ENCODE results near the gene GPR78.
"Not testable (repeated sequence)": the region's sequence is repeated elsewhere in the genome, so short reads cannot be mapped to it uniquely, and the experiment has no call there.

GPR78 gene

GRCh38 chr4:8571702-8572685 lies 8.2 kb upstream of the GPR78 start:
- no peak overlapping the region for H3K4me3 ChIP-seq
- TF ChIP-seq, protein P1, sequence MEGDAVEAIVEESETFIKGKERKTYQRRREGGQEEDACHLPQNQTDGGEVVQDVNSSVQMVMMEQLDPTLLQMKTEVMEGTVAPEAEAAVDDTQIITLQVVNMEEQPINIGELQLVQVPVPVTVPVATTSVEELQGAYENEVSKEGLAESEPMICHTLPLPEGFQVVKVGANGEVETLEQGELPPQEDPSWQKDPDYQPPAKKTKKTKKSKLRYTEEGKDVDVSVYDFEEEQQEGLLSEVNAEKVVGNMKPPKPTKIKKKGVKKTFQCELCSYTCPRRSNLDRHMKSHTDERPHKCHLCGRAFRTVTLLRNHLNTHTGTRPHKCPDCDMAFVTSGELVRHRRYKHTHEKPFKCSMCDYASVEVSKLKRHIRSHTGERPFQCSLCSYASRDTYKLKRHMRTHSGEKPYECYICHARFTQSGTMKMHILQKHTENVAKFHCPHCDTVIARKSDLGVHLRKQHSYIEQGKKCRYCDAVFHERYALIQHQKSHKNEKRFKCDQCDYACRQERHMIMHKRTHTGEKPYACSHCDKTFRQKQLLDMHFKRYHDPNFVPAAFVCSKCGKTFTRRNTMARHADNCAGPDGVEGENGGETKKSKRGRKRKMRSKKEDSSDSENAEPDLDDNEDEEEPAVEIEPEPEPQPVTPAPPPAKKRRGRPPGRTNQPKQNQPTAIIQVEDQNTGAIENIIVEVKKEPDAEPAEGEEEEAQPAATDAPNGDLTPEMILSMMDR (IDR thresholded peaks at IDR 0.05): no peak

DNA sequence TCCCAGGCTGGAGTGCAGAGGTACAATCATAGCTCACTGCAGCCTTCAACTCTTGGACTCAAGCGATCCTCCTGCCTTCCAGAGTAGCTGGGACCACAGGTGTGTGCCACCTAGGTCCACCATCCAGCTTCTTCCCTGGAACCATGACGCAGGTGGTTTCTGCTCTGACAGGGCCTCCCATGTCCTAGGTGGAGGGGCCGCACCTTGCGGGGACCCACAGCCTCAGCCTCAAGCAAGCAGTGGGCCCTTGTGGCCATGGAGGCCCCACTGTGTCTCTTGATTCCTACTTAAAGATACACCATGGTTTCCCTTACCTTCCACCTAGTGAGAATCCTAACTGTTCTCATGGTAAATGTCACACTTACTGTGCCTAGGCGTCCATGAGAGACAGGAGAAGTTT lies 6.9 kb upstream of the GPR78 start:
- H3K4me1 ChIP-seq: no peaks in the 10 kb centered on the region
- intact Hi-C loops (cut with DNase I; ENCODE audit: low total_unique reads): no loop called here
- H3K27me3 ChIP-seq: peaks cover 0 to 8% of the 10 kb centered on the region in 2 donors
- H3K27ac ChIP-seq: no peak overlapping the region
- no peaks in the 10 kb centered on the region for H3K36me3 ChIP-seq
- H3K4me3 ChIP-seq: no peak overlapping the region
- H3K9me3 ChIP-seq: no peaks in the 10 kb centered on the region
- peak in 1 of 2 donors; percentile 9 for DNase-seq
- TF ChIP-seq, protein P1 (IDR thresholded peaks at IDR 0.05): no peak

More at GRCh38 chr4:8571702-8572685, 8.2 kb upstream of the GPR78 start:
- intact Hi-C loops (cut with DNase I; ENCODE audit: low total_unique reads): no loop called here
- Histone ChIP-seq H3K27ac (no peak overlapping the region), H3K36me3 (no peaks in the 10 kb centered on the region), H3K4me1 (no peaks in the 10 kb centered on the region), H3K9me3 (no peaks in the 10 kb centered on the region), H3K27me3 (peaks cover 0 to 2% of the 10 kb centered on the region in 2 donors)
- DNase-seq: peak in 1 of 2 donors; percentile 28

GRCh38 chr4:8574796-8575370 lies 5.3 kb upstream of the GPR78 start:
- Histone ChIP-seq H3K27ac (no peak overlapping the region), H3K36me3 (no peaks in the 10 kb centered on the region), H3K27me3 (peaks cover 0 to 24% of the 10 kb centered on the region in 2 donors), H3K9me3 (no peaks in the 10 kb centered on the region), H3K4me1 (peaks cover 0 to under 1% (median 0%) of the 10 kb centered on the region in 4 donors), H3K4me3 (no peak overlapping the region)
- TF ChIP-seq, protein P1 (IDR thresholded peaks at IDR 0.05): no peak
- peak in 1 of 2 donors; percentile 37 for DNase-seq
- intact Hi-C loops (cut with DNase I; ENCODE audit: low total_unique reads): no loop called here

DNA sequence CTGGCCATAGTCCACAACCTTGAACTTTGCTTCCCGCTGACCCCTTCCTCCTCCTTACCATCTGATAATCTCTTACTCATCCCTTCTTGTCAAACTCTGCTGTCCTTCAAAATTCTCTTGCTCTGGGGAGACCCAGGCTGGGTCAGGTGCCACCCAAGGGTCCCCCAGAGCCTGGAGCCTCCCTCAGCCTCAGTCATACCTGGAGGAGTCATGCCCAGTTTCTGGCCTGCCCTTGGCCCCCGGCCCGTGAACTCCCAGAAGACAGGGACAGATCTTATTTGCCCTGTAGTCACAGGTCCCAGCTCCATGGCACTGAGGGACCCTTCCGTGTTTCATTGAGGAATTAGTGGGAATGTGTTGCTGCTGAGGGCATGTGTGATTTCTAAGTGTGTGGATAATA lies 4.7 kb upstream of the GPR78 start:
- H3K27ac ChIP-seq: no peak overlapping the region
- no peaks in the 10 kb centered on the region for H3K9me3 ChIP-seq
- intact Hi-C loops (cut with DNase I; ENCODE audit: low total_unique reads): no loop called here
- H3K27me3 ChIP-seq: peaks cover 0 to 30% of the 10 kb centered on the region in 2 donors
- no peak overlapping the region for H3K4me3 ChIP-seq
- no peak for DNase-seq
- TF ChIP-seq, protein P1 (IDR thresholded peaks at IDR 0.05): no peak
- no peaks in the 10 kb centered on the region for H3K36me3 ChIP-seq
- peaks cover 0 to 5% (median 0%) of the 10 kb centered on the region in 4 donors for H3K4me1 ChIP-seq

DNA sequence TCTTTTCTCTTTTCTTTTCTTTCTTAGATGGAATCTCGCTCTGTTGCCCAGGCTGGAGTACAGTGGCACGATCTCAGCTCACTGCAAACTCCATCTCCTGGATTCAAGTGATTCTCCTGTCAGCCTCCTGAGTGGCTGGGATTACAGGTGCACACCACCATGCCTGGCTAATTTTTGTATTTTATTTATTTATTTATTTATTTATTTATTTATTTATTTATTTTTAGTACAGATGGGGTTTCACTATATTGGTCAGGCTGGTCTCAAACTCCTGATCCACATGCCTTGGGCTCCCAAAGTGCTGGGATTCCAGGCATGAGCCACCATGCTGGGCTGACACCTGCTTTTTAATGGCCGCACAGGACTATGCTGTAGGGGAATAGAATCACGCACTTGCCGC lies 3.6 kb upstream of the GPR78 start:
- H3K27me3 ChIP-seq: peaks cover 0 to 41% of the 10 kb centered on the region in 2 donors
- H3K9me3 ChIP-seq; H3K4me3 ChIP-seq; H3K36me3 ChIP-seq; H3K27ac ChIP-seq; intact Hi-C loops (cut with DNase I; ENCODE audit: low total_unique reads): not testable (repeated sequence)
- H3K4me1 ChIP-seq: peaks cover 0 to 12% (median 0%) of the 10 kb centered on the region in 4 donors
- DNase-seq: peak in 1 of 2 donors; percentile 10

DNA sequence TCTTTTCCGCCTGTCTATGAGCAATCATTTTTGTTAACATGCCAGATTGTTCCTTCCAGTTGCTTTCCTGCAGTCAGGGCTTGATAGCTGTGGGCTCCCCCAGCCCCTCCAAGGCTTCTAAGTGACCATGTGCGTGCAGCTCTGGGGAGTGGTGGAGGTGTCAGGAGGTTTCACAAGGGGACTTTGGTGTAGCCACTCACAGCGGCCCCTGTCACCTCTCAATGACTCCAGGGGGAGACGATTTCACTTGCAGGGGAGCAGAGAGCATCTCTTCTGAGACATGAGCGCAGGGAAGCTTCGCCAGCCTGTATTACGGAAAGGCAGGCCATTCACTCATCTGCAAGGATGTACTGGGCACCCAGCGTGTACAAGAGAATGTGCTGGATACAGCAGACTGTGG lies 3.1 kb upstream of the GPR78 start:
- DNase-seq: peak in 1 of 2 donors; percentile 42
- Histone ChIP-seq H3K9me3 (no peaks in the 10 kb centered on the region), H3K27me3 (peaks cover 0 to 46% of the 10 kb centered on the region in 2 donors)

More for the DNA sequence above, 3.1 kb upstream of the GPR78 start:
- H3K4me1 ChIP-seq: peaks cover 0 to 12% (median 0%) of the 10 kb centered on the region in 4 donors
- TF ChIP-seq, protein P1 (IDR thresholded peaks at IDR 0.05): no peak
- no peak overlapping the region for H3K27ac ChIP-seq
- H3K4me3 ChIP-seq: no peak overlapping the region
- intact Hi-C loops (cut with DNase I; ENCODE audit: low total_unique reads): no loop called here
- no peaks in the 10 kb centered on the region for H3K36me3 ChIP-seq
